Measurements from ENCODE around the gene NCKAP5.

The NCKAP5 gene

GRCh38 chr2:133314795-133315194 is 253.5 kb downstream of the NCKAP5 start:
- no peak for DNase-seq

GRCh38 chr2:133312038-133312729 is 256.1 kb downstream of the NCKAP5 start:
- DNase-seq: no peak

GRCh38 chr2:133306236-133306635 is 262.0 kb downstream of the NCKAP5 start:
- DNase-seq: no peak

DNA sequence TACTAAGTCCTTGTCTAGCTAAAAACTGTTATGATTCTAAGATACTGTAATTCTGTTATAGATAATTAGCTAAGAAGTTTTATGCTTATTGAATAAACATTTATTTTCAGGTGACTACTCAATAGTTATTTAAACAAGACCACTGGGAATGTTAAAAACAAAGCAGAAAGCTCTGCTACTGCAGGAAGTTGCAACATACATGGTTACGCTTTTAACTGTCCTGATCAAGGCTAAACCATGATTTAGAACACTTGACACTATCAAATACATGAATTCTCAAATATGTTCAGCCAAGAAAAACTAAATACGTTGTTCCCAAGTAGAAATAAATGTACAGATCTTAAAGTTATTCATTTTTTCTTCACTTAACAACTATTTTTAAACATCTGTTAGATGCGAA is 263.9 kb downstream of the NCKAP5 start:
- no peak for DNase-seq

GRCh38 chr2:133303150-133303549 is 265.1 kb downstream of the NCKAP5 start:
- DNase-seq: no peak

DNA sequence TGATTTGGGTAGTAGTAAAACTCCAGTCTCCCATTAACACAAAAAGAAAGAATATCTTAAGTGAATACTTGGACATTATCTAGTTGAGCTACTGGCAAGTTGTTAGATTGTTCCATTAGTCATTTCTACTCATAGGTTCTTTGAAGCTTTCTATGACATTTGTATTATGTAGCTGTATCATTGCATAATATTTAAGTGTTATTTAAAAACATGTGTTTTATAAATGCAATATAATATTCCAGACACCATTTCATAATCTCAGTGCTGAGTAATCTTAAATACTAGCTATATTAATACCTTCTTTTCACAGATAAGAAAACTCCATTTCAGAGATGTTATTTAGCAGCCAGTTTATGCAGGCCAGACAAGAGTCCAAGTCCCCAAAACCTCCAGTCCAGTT is 271.9 kb downstream of the NCKAP5 start:
- no peak for DNase-seq

DNA sequence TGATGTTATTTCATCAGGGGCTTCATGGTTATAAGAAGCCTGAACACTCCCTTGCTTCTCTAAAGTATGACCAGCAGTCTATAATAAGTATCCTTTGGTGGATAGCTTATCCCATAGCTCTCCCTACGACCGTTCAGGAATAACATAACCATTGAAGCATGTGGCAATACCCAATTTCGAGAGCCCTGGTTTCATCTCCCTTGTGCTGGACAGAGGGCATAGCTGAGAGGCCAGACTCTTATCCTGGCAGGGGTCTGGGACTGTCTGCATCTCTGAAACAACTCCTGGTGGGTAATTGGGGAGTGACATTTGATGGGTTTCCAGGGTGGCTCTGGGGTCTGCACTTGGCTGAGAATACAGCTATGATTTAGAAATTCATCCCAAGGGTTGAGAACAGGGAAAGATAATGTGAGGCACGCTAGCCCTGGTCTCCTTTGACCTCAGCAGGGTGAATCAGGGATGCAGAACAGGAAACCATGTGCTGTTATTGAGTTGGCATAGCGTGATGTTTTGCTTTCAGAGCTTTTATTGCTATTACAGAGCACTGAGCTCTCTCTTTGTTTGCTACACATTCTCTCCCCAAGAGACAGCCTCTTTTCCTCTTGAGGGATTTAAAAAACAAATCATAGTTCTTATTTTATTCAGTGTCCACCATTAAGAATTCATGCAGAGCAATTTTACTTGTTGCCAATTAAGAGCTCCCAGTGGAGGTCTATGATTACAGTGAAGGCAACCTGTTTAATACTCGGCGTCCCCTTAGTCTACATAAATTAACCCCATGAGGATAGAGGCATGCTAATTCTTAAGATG is 274.5 kb downstream of the NCKAP5 start:
- no peak for DNase-seq

- DNase-seq: no peak
These were observed 276.0 kb downstream of the NCKAP5 start for GRCh38 chr2:133292259-133292658.

DNA sequence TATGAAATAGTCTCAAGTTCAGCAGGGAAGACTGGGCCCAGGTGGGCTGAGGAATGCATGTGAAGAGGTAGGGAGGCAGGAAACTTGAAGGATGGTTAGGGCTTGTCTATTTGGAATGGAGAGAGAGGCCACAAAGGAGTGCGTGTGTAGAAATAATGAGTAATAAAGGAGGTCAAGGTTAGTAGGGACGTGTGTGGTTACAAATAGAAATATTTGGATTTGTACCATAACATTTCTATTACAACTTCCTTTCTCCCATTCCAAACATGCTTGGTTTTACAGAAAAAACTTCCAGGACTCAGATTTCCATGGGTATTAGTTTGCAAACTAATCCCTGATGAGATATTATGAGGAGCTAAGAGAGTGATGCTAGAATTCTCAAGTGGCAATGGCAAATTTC is 280.6 kb downstream of the NCKAP5 start:
- DNase-seq: no peak

DNA sequence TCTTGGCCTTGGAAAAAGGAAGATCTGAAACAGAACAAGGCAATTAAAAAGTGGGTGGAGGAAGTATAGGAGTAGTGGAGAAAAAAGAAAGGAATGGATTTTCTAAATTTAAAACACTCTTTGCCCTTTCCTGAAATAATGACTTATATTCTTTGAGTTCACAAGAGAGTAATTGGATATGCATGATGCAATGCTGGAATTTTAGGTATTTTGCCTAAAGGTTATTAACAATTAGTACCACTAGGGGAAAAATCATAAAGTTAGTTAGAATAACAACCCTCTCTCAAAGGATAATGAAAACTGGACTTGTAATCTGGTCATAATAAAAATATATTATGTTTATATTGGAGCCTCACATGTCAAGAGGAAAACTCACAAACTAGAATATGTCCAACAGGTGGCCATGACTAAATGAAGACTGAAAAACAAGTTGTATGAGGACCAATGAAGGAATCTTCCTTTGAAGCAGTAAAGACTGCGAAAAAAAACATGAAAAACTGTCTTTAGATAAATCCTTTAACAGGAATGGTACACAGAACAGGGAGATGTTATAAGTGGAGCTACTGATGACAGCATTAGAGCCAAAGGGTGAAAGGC is 281.8 kb downstream of the NCKAP5 start:
- DNase-seq: no peak

DNA sequence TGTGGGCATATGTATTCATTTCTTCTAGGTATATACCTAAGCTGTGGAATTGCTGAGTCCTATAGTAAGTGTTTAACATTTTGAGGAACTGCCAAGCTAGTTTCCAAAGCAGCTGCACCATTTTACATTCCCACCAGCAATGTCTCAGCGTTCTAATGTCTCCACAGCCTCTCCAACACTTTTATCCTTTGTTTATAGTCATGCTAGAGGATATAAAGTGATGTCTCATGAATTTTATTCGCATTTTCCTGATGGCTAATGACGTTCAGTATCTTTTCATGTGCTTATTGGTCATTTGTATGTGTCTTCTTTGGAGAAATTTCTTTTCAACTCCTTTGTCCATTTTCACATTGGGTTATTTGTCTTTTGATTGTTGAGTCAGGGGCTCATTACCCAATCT is 295.2 kb downstream of the NCKAP5 start:
- no peak for DNase-seq

DNA sequence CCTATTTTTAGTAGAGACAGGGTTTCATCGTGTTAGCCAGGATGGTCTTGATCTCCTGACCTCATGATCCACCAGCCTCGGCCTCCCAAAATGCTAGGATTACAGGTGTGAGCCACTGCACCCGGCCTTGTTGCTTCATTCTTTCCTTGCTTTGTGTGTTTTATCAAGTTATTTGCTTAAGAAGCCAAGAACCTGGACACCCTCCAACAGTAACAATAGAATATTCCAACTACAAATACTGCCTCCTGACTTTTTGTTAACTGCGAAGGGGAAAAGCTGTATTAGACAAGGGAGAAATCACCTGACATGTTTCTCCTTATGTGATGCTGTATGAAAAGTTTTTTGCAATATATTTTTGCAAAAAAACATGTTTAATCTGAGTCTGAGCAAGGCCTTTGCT is 297.2 kb downstream of the NCKAP5 start:
- no peak for DNase-seq

- DNase-seq: no peak
These were observed 297.7 kb downstream of the NCKAP5 start for GRCh38 chr2:133270550-133270949.

GRCh38 chr2:133266926-133267590 is 301.2 kb downstream of the NCKAP5 start:
- no peak for DNase-seq

DNA sequence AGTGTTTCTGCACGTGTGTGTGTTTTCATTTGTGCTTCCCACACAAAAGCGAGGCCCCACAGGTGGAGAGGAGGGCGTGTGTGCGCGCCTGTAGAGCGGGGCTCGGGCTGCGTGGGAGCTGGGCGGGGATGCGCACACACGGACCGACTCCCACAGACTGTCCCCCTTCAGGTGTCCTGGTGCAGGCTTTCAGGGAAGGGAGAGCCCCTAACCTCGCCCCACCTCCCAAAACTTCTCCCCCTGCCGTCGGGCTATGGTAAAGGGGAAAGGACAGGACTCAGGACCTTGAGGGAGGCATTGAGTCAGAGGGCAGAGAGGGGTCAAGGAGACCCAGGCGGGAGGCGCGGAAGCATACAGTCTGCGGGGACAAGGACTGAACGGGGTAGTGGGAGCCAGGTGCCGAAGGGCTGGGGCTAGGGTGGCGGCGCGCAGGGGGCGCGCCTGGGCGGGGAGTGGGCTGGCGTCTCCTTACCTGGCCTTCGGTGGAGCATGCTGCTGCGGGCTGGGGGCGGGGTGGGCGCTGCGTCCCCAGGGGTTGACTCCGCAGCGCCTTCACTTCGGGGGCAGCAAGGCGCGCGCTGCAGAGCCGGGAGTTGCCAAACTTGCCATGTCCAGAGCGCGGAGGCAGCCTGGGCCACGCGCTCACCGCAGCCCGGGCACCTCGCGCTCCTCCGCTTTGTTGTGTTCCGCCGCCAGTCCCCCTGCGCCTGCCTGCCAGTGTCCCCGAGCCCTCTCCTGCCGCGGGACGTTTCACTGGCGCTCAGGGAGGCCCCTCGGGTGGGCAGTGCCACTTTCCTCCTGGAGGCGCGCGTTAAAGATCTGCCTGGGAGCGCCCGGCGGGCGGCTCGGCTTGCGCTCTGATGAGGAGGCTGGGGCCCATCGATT is 302.0 kb downstream of the NCKAP5 start:
- DNase-seq: no peak

- DNase-seq: no peak
These were observed 302.8 kb downstream of the NCKAP5 start for GRCh38 chr2:133265432-133265949.

GRCh38 chr2:133264989-133265401 is 303.3 kb downstream of the NCKAP5 start:
- no peak for DNase-seq

DNA sequence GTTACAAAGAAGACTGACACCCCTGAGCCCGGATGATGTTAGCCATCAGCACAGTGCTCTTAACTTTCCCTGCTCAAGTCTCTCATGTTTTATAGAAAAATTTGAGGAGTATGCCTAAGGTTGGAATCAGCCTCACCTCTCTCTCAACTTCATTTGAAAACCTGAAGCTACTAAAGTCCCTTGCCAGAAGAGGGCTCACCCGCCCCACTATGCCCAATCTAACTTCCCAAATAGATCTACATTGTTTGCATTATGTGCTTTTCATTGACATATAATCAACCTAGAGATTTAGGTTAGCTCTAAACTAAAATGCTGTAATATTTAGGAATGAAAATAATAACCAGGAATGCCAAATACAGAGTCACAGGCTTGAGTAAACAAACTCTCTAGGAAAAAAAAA is 305.4 kb downstream of the NCKAP5 start:
- no peak for DNase-seq

DNA sequence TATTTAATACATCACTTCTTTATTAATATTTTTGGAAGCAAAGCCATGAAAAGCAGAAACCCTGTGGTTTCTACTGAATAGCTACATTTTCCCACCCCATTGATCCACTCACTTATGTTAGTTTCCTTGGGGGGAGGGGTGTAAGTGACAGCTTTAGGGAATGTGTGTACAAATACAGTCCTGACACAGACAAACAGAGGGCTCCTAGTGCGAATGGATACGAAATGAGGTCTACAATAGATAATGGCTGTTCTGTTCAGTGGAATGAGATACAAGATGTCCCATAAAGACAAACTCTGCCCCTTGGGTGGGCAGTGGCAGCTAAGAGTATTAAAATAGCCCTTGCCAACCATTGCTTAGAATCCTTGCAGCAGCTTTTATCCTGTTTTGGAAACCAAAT is 312.9 kb downstream of the NCKAP5 start:
- no peak for DNase-seq

DNA sequence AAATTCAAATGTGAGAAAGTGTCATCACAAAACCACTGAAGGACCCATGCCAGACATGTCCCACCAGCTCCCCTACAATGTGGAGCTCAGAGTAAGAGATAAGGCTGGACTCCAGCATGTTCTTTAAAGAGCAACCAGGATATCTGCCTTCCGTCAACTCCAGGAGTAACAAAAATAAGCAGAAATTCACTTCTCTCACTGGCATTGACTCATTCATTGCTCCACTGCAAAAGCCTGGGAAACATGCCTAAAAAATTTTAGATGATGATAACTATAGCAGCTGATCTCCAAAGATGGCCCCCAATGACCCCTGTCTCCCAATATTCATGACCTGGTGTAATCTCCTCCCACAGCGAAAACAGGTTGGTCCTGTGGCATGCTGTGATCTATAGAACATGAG is 314.5 kb downstream of the NCKAP5 start:
- DNase-seq: no peak

GRCh38 chr2:133252780-133253355 is 315.4 kb downstream of the NCKAP5 start:
- DNase-seq: no peak

- no peak for DNase-seq
These were observed 318.9 kb downstream of the NCKAP5 start for GRCh38 chr2:133249362-133249761.
